GM19099 (cell line): Measurements from ENCODE around the gene ZNF414.

Experiments
- POLR2A ChIP-seq: IDR thresholded peaks from 3 replicates; pipeline ENCODE4 v1.6.1; 2011; ENCODE audit warnings: low read depth; ENCODE audit not compliant: insufficient read length; ENCODE audit errors: extremely low read depth

The ZNF414 gene

GRCh38 chr19:8468761-8469373 is 45.1 kb downstream of the ZNF414 start:
- no peak for TF ChIP-seq POLR2A

GRCh38 chr19:8468124-8468523 is 45.8 kb downstream of the ZNF414 start:
- TF ChIP-seq POLR2A: no peak

- TF ChIP-seq POLR2A: no peak
Observed at GRCh38 chr19:8466018-8466417, 47.9 kb downstream of the ZNF414 start.

GRCh38 chr19:8463365-8463764 is 50.6 kb downstream of the ZNF414 start:
- no peak for TF ChIP-seq POLR2A

GRCh38 chr19:8462571-8462970 is 51.4 kb downstream of the ZNF414 start:
- no peak for TF ChIP-seq POLR2A

- no peak for TF ChIP-seq POLR2A
Observed at GRCh38 chr19:8461891-8462290, 52.1 kb downstream of the ZNF414 start.

GRCh38 chr19:8461376-8461775 is 52.6 kb downstream of the ZNF414 start:
- no peak for TF ChIP-seq POLR2A

- TF ChIP-seq POLR2A: no peak
Observed at GRCh38 chr19:8460516-8461298, 53.3 kb downstream of the ZNF414 start.
